WTC11 (cell line): ENCODE measurements around the gene QSOX2. TPM values are rescaled to one million over a fixed set of nuclear protein-coding genes. Genes with fewer than 3 reads are reported as not detected.
A peak's percentile ranks its signal among the peaks of the same experiment; 100 is the strongest.

Source experiments
- ATAC-seq: fragments of 200-7000 bp; cut with Tn5 transposase; 2 replicates; pipeline ENCODE4 v1.10.0; 2021; ENCODE audit warnings: mild to moderate bottlenecking, moderate library complexity
- CTCF ChIA-PET: fragments of 300-600 bp; sonication (Branson Sonifier 250); formaldehyde crosslinking; loops from one replicate; lab custom pipeline; 2021; ENCODE audit warnings: antibody characterized with exemption; lab: Charles Lee
- POLR2A ChIA-PET: fragments of 350-600 bp; sonication (Branson Sonifier 250); formaldehyde crosslinking; loops from one replicate; lab custom pipeline; 2021; ENCODE audit warnings: antibody characterized with exemption; lab: Charles Lee
- DNase-seq: peaks from one replicate; pipeline ENCODE4 v3.0.0; 2021; ENCODE audit warnings: low spot score
- H3K27ac Mint-ChIP-seq: 2 replicates; pipeline ENCODE4 v1.8.0; 2021; ENCODE audit warnings: mixed read lengths
- H3K27me3 Mint-ChIP-seq: 2 replicates; pipeline ENCODE4 v1.8.0; 2021; ENCODE audit warnings: low read depth, mild to moderate bottlenecking, moderate library complexity, mixed read lengths
- H3K36me3 Mint-ChIP-seq: 2 replicates; pipeline ENCODE4 v1.8.0; 2021; ENCODE audit warnings: mixed read lengths
- H3K4me1 Mint-ChIP-seq: 2 replicates; pipeline ENCODE4 v1.8.0; 2022; ENCODE audit warnings: mixed read lengths
- H3K4me3 Mint-ChIP-seq: 2 replicates; pipeline ENCODE4 v1.8.0; 2021; ENCODE audit warnings: mild to moderate bottlenecking, moderate library complexity, mixed read lengths
- H3K9me3 Mint-ChIP-seq: 2 replicates; pipeline ENCODE4 v1.8.0; 2021; ENCODE audit warnings: mixed read lengths
- AFF4 ChIP-seq: sonication (generic); formaldehyde crosslinking; IDR thresholded peaks from 2 replicates; pipeline ENCODE4 v1.8.1; 2023; ENCODE audit warnings: mild to moderate bottlenecking, missing genetic modification reagents, borderline replicate concordance
- ATF2 ChIP-seq: sonication (generic); formaldehyde crosslinking; IDR thresholded peaks from 2 replicates; pipeline ENCODE4 v1.8.1; 2022; ENCODE audit warnings: low read depth, missing genetic modification reagents, borderline replicate concordance
- ATF6 ChIP-seq: sonication (generic); formaldehyde crosslinking; IDR thresholded peaks from 2 replicates; pipeline ENCODE4 v1.8.1; 2023; ENCODE audit warnings: mild to moderate bottlenecking, missing genetic modification reagents
- CBFB ChIP-seq: sonication (generic); formaldehyde crosslinking; IDR thresholded peaks from 2 replicates; pipeline ENCODE4 v1.8.1; 2022; ENCODE audit warnings: mild to moderate bottlenecking, low read depth, missing genetic modification reagents
- E2F4 ChIP-seq: sonication (generic); formaldehyde crosslinking; IDR thresholded peaks from 2 replicates; pipeline ENCODE4 v1.8.1; 2022; ENCODE audit warnings: low read depth, mild to moderate bottlenecking, moderate library complexity, missing genetic modification reagents, borderline replicate concordance
- ETV6 ChIP-seq: sonication (generic); formaldehyde crosslinking; IDR thresholded peaks from 2 replicates; pipeline ENCODE4 v1.8.1; 2022; ENCODE audit warnings: mild to moderate bottlenecking, missing genetic modification reagents
- PRRX2 ChIP-seq: fragments of 250-450 bp; sonication (Bioruptor Pico); IDR thresholded peaks from 2 replicates; pipeline ENCODE4 v1.8.0; 2021; ENCODE audit warnings: mild to moderate bottlenecking
- STAT6 ChIP-seq: sonication (generic); formaldehyde crosslinking; conservative IDR thresholded peaks from 2 replicates; pipeline ENCODE4 v1.8.1; 2023; ENCODE audit warnings: mild to moderate bottlenecking, low read depth, missing genetic modification reagents, moderate library complexity
- ZNF219 ChIP-seq: sonication (generic); formaldehyde crosslinking; IDR thresholded peaks from 2 replicates; pipeline ENCODE4 v1.8.0; 2023; ENCODE audit warnings: missing genetic modification reagents, mild to moderate bottlenecking, borderline replicate concordance
- ZNF263 ChIP-seq: sonication (generic); formaldehyde crosslinking; IDR thresholded peaks from 2 replicates; pipeline ENCODE4 v1.8.1; 2022; ENCODE audit warnings: low read depth, mild to moderate bottlenecking, moderate library complexity, missing genetic modification reagents
- ZNF423 ChIP-seq: fragments of 250-450 bp; sonication (Bioruptor Pico); IDR thresholded peaks from 2 replicates; pipeline ENCODE4 v2.1.2; 2022; ENCODE audit warnings: mild to moderate bottlenecking, moderate library complexity
- ZSCAN18 ChIP-seq: fragments of 250-450 bp; sonication (Bioruptor Pico); IDR thresholded peaks from 2 replicates; pipeline ENCODE4 v2.1.2; 2022; ENCODE audit warnings: mild to moderate bottlenecking, moderate library complexity
- total RNA-seq: library from RNA; stranded (reverse); gene quantifications from 3 replicates; pipeline ENCODE4 v1.2.3, GENCODE V29; 2021

QSOX2 gene
- total RNA-seq, 1 experiment from 2014 or later: 33.2 TPM

- TF ChIP-seq ZNF423 (CRISPR knock-in tag): peak; percentile 39; the same call in 1 of the 2 replicates
- TF ChIP-seq E2F4 (CRISPR knock-in tag): no peak
- TF ChIP-seq STAT6 (CRISPR knock-in tag): no peak
- Mint-ChIP-seq H3K9me3 (peaks cover 9% of the 10 kb centered on the region), H3K36me3 (peaks cover 2% of the 10 kb centered on the region; the same call in 1 of the 2 replicates), H3K27me3 (no peaks in the 10 kb centered on the region; the same call in 1 of the 2 replicates), H3K4me3 (no peak overlapping the region), H3K4me1 (peaks cover 3% of the 10 kb centered on the region), H3K27ac (no peak overlapping the region)
- ChIA-PET POLR2A (no interaction called here), CTCF (interaction anchor here (0.9 to 3.4 kb wide), 2 partner anchors 11 to 37 kb away, joined by 3 to 25 read pairs; no protein-coding TSS in a partner anchor)
- DNase-seq (peak; percentile 11), ATAC-seq (peak; percentile 46)
These were observed 85.2 kb downstream of the QSOX2 start for GRCh38 chr9:136160381-136160841.

GRCh38 chr9:136159851-136160250 is 85.8 kb downstream of the QSOX2 start:
- H3K27me3 Mint-ChIP-seq: no peaks in the 10 kb centered on the region; the same call in 1 of the 2 replicates
- peaks cover 9% of the 10 kb centered on the region for H3K9me3 Mint-ChIP-seq
- H3K27ac Mint-ChIP-seq: no peak overlapping the region
- H3K36me3 Mint-ChIP-seq: peaks cover 2% of the 10 kb centered on the region; the same call in 1 of the 2 replicates
- TF ChIP-seq ZSCAN18 (CRISPR knock-in tag) (no peak), CBFB (CRISPR knock-in tag) (no peak), AFF4 (no peak), ZNF263 (CRISPR knock-in tag) (no peak), ETV6 (CRISPR knock-in tag) (no peak), ATF2 (CRISPR knock-in tag) (no peak), ZNF219 (CRISPR knock-in tag) (no peak), ATF6 (no peak), PRRX2 (CRISPR knock-in tag) (no peak)
- TF ChIP-seq, all 79 proteins: peak for 0
- DNase-seq (peak; percentile 9), ATAC-seq (no peak)
- CTCF ChIA-PET: interaction anchor here (0.9 to 3.4 kb wide), 2 partner anchors 11 to 37 kb away, joined by 3 to 25 read pairs; no protein-coding TSS in a partner anchor
- no peak overlapping the region for H3K4me3 Mint-ChIP-seq
- peaks cover 8% of the 10 kb centered on the region for H3K4me1 Mint-ChIP-seq
- POLR2A ChIA-PET: no interaction called here
